Measurements from ENCODE around the gene PRELID3B.

PRELID3B gene

GRCh38 chr20:58995461-58996225 is 46.9 kb downstream of the PRELID3B start:
- DNase-seq (ENCODE audit: low read depth in 2 of 2) = no peak

DNA sequence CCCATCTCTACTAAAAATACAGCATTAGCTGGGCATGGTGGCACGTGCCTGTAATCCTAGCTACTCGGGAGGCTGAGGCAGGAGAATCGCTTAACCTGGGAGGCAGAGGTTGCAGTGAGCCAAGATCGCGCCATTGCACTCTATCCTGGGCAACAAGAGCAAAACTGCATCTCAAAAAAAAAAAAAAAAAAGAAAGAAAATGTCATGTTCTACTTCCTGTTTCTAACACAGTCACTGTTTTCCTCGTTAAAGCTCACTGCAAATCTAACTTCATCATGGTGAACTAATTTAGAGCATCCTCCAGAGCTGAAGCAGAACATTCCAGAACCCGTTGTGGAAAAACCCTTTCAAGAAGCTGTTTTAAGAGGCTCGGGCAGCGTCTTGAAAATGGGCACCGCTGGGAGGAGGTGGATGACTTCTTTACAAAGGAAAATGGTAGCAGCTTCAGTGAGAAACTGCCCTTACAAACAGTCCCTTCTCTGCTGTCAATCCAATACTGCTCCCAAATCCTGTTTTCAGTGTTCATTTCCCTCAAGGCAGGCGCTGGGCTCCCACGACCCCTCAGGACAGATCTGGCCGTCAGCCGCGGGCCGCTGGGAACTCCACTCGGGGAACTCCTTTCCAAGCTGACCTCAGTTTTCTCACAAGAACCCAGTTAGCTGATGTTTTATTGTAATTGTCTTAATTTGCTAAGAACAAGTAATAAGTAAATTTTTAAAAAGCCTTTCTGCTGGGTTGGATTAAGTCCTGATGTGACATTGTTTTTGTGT is 48.0 kb downstream of the PRELID3B start:
- DNase-seq (ENCODE audit: low read depth in 2 of 2) = no peak

- no peak for DNase-seq (ENCODE audit: low read depth in 2 of 2)
Measured at GRCh38 chr20:58993332-58994248, 49.0 kb downstream of the PRELID3B start.

- no peak for DNase-seq (ENCODE audit: low read depth in 2 of 2)
Measured at GRCh38 chr20:58992911-58993310, 49.7 kb downstream of the PRELID3B start.

- DNase-seq (ENCODE audit: low read depth in 2 of 2) = no peak
Measured at GRCh38 chr20:58991715-58992114, 50.9 kb downstream of the PRELID3B start.

GRCh38 chr20:58990651-58991445 is 51.7 kb downstream of the PRELID3B start:
- no peak for DNase-seq (ENCODE audit: low read depth in 2 of 2)

- DNase-seq (ENCODE audit: low read depth in 2 of 2) = no peak
Measured at GRCh38 chr20:58989196-58989595, 53.4 kb downstream of the PRELID3B start.

DNA sequence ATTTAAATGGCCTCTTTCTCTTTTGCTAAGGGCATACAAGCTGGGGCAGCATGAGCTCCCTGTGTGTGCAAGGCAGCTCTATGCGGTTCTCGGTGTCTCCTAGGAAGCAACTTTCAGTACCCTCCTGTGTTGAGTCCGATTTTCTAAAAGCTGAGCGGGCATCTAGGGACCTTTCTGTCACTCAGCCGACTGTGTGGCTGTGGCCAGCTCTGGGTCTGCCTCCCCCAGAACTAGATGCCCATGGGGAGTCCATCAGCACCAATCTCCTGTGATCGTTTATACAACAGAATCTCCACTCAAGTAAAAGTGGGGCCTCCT is 54.1 kb downstream of the PRELID3B start:
- no peak for DNase-seq (ENCODE audit: low read depth in 2 of 2)

DNA sequence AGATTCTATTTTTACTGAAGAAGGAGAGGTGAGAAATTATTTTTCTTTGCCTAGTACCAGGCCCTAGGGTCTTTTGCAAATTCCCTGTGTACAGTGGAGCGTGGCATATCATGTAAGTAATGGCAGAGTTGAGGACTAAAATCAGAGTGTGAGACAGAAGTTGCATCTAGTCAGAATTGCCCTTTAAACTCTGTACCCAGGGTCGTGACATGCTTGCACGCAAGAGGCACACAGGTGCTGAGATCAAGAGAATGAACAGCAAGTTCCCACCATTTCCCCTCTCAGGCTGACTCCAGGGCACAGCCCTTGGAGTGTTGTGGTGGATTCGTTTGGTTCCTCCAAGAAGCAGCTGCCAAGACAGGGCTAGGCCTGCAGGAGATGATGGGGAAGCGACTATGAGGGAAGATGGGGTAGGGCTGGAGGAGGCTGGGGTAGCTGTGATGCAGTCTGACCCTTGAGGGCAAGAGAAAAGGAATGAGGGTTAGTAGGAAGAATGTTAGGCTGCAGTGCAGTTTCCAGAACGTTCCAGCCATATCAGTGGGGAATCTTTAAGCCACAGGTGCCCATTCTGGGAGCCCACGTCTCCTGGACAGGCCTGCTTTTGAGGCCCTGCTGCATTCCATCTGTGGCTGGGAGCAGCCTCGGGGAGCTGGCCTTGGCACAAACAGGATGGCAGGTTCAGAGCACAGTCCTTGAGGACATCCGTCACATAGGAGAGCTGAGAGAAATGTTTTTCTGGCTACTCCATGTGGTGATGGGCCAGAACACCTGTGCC is 54.6 kb downstream of the PRELID3B start:
- no peak for DNase-seq (ENCODE audit: low read depth in 2 of 2)

- no peak for DNase-seq (ENCODE audit: low read depth in 2 of 2)
Measured at GRCh38 chr20:58986968-58987517, 55.5 kb downstream of the PRELID3B start.

DNA sequence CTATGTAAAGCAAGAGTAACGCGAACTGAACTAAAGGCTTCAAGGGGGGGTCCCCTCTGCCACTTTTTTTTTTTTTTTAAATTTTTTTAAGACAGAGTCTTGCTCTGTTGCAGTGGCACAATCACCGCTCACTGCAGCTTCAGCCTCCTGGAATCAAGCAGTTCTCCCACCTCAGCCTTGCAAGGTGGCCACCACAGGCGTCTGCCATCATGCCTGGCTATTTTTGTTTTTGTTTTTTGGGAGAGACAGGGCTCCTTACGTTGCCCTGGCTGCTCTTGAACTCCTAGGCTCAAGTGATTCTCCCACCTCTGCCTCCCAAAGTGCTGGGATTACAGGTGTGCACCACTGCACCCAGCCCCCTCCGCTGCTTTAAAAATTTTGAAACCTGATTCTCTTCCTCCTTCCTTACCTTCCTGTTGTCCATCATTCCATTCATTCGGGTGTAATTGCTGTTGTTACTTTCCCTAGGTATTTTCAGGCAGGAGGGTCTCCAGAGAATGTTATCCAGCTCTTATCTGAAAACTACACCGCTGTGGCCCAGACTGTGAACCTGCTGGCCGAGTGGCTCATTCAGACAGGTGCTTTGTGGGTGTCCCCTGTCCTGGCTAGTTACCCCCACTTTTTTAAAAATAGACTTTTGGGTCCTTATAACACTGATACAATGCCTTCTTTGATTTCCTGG is 56.2 kb downstream of the PRELID3B start:
- DNase-seq (ENCODE audit: low read depth in 2 of 2) = no peak

- DNase-seq (ENCODE audit: low read depth in 2 of 2) = no peak
Measured at GRCh38 chr20:58985656-58986055, 56.9 kb downstream of the PRELID3B start.

- no peak for DNase-seq (ENCODE audit: low read depth in 2 of 2)
Measured at GRCh38 chr20:58984691-58985090, 57.9 kb downstream of the PRELID3B start.

Data from stimulated activated CD4-positive, alpha-beta T cell treated with anti-CD3 and anti-CD28 coated beads, Interleukin-15, amount 100 ng/mL, for 48 hours (primary cell).